Neuron (in vitro differentiated cells): Measurements from ENCODE around the gene TMEM225.
"Not testable (repeated sequence)": the region's sequence is repeated elsewhere in the genome, so short reads cannot be mapped to it uniquely, and the experiment has no call there.

ENCODE experiments used
- H2AFZ ChIP-seq: one replicate; pipeline ENCODE4 v1.6.1; 2013; ENCODE audit warnings: low read depth, mild to moderate bottlenecking, inconsistent platforms, low read length, moderate library complexity
- H3K27me3 ChIP-seq: one replicate; pipeline ENCODE4 v1.6.1; 2013; ENCODE audit warnings: low read length; ENCODE audit not compliant: insufficient read depth
- H3K36me3 ChIP-seq: one replicate; pipeline ENCODE4 v1.6.1; 2013; ENCODE audit warnings: low read length; ENCODE audit not compliant: insufficient read depth
- H3K4me1 ChIP-seq: one replicate; pipeline ENCODE4 v1.6.1; 2013; ENCODE audit warnings: low read length; ENCODE audit not compliant: insufficient read depth
- H3K4me3 ChIP-seq: 2 replicates; pipeline ENCODE4 v1.5.1; 2013; ENCODE audit warnings: mild to moderate bottlenecking, low read length, moderate library complexity
- H3K9me3 ChIP-seq: one replicate; pipeline ENCODE4 v1.6.1; 2013; ENCODE audit warnings: low read length

The TMEM225 gene, protein sequence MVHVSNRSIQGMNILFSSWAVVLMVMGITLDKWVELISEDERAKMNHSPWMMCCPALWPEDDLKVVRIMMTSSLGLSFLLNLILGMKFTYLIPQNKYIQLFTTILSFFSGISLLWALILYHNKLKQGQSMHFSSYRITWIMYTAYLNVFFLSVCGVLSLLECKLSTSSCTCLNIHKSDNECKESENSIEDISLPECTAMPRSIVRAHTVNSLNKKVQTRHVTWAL

DNA sequence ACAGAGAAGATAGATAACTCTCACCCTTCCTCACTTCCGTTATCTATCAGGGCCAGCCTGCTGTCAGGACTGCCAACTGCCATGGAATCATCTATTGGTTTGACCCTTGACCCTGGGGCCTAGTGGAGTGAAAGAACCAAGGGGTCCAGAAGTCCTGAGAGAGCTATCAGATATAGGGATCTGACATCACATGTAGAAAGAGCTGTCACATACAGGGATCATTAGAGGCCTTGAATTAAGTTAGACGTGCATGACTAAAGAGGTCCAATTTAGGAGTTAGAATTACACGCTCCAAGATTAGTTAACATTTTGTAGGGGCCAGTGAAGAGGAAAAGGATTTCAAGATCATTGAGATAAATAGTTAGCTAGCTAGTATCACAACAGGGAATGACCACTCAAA, at the start of gene TMEM225:
Gene TMEM225, minus strand, starts transcription at position 101 of the 400 bp plus-strand sequence. CDS start 245 bp downstream, outside the sequence.
- Histone ChIP-seq H2AFZ (no peak within 1 kb of the TSS), H3K36me3 (no peaks in the 10 kb centered on the region), H3K27me3 (no peaks in the 10 kb centered on the region), H3K4me1 (no peaks in the 10 kb centered on the region), H3K9me3 (no peaks in the 10 kb centered on the region), H3K4me3 (no peak within 1 kb of the TSS)

DNA sequence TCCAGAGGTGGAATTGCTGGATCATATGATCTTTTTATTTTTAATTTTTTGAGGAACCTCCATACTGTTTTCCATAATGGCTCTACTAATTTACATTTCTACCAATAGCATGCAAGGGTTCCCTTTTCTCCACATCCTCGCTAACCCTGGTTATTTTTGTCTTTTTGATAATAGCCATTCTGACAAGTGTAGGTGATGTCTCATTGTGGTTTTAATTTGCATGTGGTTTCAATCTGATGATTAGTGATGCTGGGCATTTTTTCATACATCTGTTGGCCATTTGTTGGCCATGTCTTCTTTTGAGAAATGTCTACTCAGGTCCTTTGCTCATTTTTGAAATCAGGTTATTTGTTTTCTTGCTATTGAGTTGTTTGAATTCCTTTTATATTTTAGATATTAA, 38.6 kb upstream of the TMEM225 start:
- Histone ChIP-seq H2AFZ (no peak overlapping the region), H3K9me3 (no peaks in the 10 kb centered on the region), H3K36me3 (no peaks in the 10 kb centered on the region), H3K4me1 (no peaks in the 10 kb centered on the region), H3K4me3 (no peak overlapping the region), H3K27me3 (no peaks in the 10 kb centered on the region)

DNA sequence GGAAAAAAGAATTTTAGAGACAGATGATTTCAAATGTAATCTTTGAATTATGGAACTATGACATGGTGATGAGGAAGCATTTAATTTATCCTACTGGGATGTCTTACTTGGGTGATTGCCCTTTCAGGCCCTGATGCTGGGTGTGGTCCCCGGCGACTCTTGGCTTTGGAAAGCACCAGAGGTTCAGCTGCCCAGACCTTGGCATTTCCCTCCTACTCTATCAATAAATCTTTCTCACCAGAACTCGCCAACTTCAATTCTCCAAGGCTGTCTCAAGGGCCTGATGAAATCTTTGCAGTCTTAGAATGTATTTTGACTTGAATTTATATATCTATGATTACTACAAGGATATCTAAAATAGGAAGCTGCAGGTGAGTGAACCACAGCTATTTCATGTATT, 35.5 kb upstream of the TMEM225 start:
- H3K9me3 ChIP-seq: no peaks in the 10 kb centered on the region
- H3K4me3 ChIP-seq: no peak overlapping the region
- H3K36me3 ChIP-seq: no peaks in the 10 kb centered on the region
- no peaks in the 10 kb centered on the region for H3K27me3 ChIP-seq
- no peak overlapping the region for H2AFZ ChIP-seq
- no peaks in the 10 kb centered on the region for H3K4me1 ChIP-seq

DNA sequence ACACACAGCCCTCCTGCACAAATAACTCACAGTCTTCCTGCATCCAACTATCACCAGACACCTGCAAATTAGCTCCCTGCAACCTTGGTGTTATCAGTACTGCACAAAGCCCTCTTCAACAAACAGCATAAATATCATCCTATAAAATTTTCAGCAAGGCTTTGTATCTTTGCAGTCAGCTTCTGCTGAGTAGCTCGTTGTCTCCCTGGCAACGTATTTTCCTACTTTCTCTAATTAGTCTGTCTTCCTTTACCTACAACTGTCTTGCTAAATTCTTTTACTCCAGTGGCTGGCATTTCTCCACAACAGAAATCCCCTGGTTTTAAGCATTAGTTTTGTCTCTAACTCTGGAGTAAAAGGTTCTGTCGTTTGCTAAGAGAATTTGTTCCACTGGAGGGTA, 20.4 kb upstream of the TMEM225 start:
- no peaks in the 10 kb centered on the region for H3K27me3 ChIP-seq
- H3K36me3 ChIP-seq: no peaks in the 10 kb centered on the region
- no peaks in the 10 kb centered on the region for H3K9me3 ChIP-seq
- H3K4me1 ChIP-seq: no peaks in the 10 kb centered on the region
- no peak overlapping the region for H3K4me3 ChIP-seq
- H2AFZ ChIP-seq: no peak overlapping the region

DNA sequence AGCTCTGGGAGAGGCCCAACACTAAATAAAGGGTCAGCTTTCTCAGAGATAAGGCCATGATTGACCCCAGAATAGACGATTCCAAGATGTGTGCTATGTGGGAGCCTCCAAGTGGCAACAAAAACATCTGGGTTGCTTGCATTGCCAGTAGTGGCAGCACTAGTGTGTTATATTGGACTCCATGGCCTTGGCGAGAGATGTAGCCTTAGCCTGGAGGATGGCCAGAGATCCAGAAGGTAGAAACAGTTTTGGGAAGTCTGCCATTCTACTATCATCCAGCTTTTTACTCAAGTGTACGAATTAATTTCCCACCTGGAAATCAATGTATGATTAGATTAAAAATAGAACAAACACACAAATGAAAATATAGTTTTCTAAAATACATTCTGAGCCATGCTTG, 19.5 kb upstream of the TMEM225 start:
- Histone ChIP-seq H3K36me3 (no peaks in the 10 kb centered on the region), H3K4me3 (no peak overlapping the region), H3K4me1 (no peaks in the 10 kb centered on the region), H3K27me3 (no peaks in the 10 kb centered on the region), H3K9me3 (no peaks in the 10 kb centered on the region), H2AFZ (no peak overlapping the region)

DNA sequence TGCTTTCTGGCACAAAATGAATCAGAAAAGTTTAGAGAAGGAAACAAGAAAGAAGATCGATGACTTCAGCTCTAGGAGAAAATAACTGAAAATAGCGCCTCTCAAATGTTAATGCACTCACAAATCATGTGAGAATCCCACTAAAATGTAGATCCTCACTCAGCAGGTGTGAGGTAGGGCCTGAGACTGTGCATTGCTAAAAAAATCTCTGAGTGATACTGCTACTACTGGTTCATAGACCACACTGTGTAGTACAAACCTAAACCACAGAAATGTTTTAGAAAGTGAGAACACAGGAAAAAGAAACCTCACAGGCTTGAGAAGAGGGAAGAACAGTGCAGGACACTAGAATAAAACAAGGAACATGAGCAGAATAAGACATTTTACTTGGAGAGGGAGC, 18.5 kb upstream of the TMEM225 start:
- no peaks in the 10 kb centered on the region for H3K36me3 ChIP-seq
- no peak overlapping the region for H3K4me3 ChIP-seq
- H3K4me1 ChIP-seq: no peaks in the 10 kb centered on the region
- H2AFZ ChIP-seq: no peak overlapping the region
- no peaks in the 10 kb centered on the region for H3K9me3 ChIP-seq
- no peaks in the 10 kb centered on the region for H3K27me3 ChIP-seq

DNA sequence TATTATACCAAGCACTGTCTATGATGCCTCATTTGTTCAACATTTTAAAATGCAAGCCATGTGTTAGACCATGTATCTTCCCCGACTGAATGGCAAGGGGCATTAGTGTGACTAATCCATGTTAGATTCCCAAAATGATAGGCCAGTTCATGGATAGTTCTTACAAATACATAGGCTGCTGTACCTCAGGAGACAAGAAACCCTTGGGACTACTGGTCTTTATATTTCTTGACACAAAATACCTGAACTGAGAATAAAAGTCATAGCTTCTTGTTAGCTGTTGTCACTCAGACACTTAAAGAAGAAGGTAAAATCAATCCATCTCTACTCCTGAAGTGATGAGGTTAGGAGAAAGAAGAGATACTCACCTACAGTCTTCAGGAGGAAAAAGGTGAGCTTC, 16.4 kb upstream of the TMEM225 start, which contains the start of gene OR8D4:
Gene OR8D4, plus strand, starts transcription at position 301 of the 400 bp plus-strand sequence. CDS start 4,265 bp downstream, outside the sequence.
- H3K9me3 ChIP-seq: no peaks in the 10 kb centered on the region
- no peaks in the 10 kb centered on the region for H3K4me1 ChIP-seq
- no peak within 1 kb of the TSS for H3K4me3 ChIP-seq
- no peak within 1 kb of the TSS for H2AFZ ChIP-seq
- no peaks in the 10 kb centered on the region for H3K36me3 ChIP-seq
- no peaks in the 10 kb centered on the region for H3K27me3 ChIP-seq

DNA sequence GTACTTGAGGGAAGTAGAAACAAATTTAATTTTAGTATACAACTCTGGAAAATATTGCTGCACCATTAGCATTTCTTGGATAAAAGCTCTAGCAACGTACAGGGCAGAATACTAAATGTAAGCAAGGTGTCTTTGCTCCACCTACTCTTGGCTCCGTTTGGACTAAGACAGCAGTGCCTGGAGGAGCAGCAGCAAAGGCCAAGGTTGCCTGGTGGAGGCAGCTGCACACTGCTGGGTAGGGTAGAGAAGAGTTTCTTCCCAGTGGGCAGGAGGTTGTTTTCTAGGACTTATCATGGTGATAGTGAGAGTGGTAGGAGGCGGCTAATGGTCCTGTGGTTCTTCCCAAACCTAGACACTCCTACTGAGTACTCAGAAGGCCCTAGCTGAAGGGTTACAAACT, 14.3 kb upstream of the TMEM225 start:
- H3K4me3 ChIP-seq: no peak overlapping the region
- H3K9me3 ChIP-seq: no peaks in the 10 kb centered on the region
- H2AFZ ChIP-seq: no peak overlapping the region
- no peaks in the 10 kb centered on the region for H3K4me1 ChIP-seq
- H3K27me3 ChIP-seq: no peaks in the 10 kb centered on the region
- no peaks in the 10 kb centered on the region for H3K36me3 ChIP-seq

DNA sequence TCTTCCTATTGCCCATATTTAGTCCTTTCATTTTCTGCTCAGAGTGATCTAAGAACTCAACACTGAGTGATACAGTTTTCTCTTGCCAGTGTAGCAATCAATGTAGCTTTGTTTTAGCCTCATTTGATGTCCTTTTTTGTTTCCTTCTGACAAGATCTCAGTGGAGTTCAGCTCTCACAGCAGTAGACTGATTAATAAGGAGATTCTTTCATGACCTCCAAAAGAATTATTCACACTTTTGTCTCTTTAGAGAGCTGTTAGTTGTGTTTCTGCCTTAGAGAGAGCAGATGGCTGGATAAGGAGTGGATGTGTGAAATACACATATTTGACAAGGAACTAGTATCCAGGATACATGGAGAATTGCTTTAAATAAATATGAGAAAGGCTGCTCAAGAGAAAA, 6.6 kb upstream of the TMEM225 start:
- Histone ChIP-seq H3K4me1 (no peaks in the 10 kb centered on the region), H3K36me3 (no peaks in the 10 kb centered on the region), H3K4me3 (no peak overlapping the region), H2AFZ (no peak overlapping the region), H3K27me3 (no peaks in the 10 kb centered on the region), H3K9me3 (no peaks in the 10 kb centered on the region)

DNA sequence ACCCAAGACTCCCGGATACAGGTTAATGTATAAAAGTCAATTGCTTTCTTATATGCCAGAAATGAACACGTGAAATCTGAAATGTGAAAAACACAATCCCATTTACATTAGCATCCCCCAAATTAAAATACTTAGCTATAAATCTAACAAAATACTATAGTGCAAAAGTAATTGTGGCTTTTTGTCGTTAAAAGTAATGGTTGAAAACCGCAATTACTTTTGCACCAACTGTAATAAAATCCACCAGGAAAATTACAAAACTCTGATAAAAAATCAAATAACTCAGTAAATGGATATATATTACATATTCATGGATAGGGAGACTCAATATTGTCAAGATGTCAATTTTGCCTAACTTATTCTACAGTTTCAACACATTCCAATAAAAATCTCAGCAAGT, 4.6 kb downstream of the TMEM225 start:
- no peak overlapping the region for H2AFZ ChIP-seq
- H3K4me3 ChIP-seq: no peak overlapping the region
- no peaks in the 10 kb centered on the region for H3K27me3 ChIP-seq
- H3K9me3 ChIP-seq: no peaks in the 10 kb centered on the region
- no peaks in the 10 kb centered on the region for H3K4me1 ChIP-seq
- no peaks in the 10 kb centered on the region for H3K36me3 ChIP-seq

DNA sequence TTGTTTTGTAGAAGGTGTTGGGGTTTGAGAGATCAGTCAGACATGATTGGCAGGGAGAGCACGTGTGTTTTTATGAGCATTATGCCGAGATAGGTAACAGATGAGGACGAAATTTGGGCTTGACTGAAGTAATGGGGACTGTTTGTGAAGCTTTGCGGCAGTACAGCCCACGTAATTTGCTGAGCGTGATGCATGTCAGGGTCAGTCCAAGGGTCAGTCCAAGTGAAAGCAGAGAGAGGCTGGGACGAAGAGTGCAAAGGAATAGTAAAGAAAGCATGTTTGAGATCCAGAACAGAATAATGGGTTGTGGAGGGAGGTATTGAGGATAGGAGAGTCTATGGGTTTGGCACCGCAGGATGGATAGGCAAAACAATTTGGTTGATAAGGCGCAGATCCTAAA, 17.7 kb downstream of the TMEM225 start:
- not testable (repeated sequence) for H3K27me3 ChIP-seq, H2AFZ ChIP-seq, H3K36me3 ChIP-seq, H3K4me1 ChIP-seq, H3K4me3 ChIP-seq, H3K9me3 ChIP-seq

DNA sequence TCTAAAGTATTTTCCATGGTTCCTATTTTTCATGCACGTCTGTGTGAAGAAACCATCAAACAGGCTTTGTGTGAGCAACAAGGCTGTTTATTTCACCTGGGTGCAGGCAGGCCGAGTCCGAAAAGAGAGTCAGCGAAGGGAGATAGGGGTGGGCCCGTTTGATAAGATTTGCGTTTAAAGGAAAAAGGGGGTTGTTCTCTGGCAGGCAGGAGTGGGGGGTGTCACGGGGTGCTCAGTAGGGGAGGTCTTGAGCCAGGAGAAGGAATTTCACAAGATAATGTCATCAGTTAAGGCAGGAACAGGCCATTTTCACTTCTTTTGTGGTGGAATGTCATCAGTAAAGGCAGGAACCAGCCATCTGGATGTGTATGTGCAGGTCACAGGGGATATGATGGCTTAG, 20.2 kb downstream of the TMEM225 start:
- not testable (repeated sequence) for H3K27me3 ChIP-seq, H3K4me1 ChIP-seq, H3K36me3 ChIP-seq, H3K4me3 ChIP-seq, H3K9me3 ChIP-seq, H2AFZ ChIP-seq

DNA sequence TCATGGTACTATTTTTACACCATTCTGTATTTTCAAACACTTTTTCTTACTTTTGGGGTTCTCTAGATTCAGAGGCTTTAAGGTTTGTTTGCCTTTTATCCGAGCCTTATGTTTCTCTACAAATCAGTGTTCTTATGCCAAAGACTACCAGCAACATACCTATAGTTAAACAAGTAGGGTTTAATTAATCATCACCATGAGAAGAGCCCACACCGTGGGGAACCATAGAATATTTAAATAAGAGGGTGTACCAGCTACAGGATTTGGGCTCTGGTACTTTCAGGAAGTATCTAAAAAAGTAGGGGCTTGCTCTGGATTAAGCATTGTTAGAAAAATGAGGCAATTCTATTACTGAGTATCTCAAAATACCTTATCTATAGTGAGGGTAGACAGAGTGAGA, 25.7 kb downstream of the TMEM225 start:
- H3K27me3 ChIP-seq: no peaks in the 10 kb centered on the region
- no peak overlapping the region for H3K4me3 ChIP-seq
- H2AFZ ChIP-seq: no peak overlapping the region
- H3K9me3 ChIP-seq: no peaks in the 10 kb centered on the region
- H3K4me1 ChIP-seq: no peaks in the 10 kb centered on the region
- no peaks in the 10 kb centered on the region for H3K36me3 ChIP-seq

DNA sequence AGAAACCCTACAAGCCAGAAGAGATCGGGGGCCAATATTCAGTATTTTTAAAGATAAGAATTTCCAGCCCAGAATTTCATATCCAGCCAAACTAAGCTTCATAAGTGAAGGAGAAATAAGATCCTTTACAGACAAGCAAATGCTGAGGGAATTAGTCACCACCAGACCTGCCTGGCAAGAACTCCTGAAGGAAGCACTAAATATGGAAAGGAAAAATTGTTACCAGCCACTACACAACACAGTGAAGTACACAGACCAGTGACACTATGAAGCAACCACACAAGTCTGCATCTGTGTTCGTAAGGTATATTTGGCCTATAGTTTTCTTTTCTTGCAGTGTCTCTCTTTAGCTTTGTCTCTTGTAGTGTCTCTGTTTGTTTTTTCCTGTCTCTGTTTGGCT, 29.0 kb downstream of the TMEM225 start:
- Histone ChIP-seq H3K36me3 (no peaks in the 10 kb centered on the region), H3K4me1 (no peaks in the 10 kb centered on the region)

More for the DNA sequence above, 29.0 kb downstream of the TMEM225 start:
- Histone ChIP-seq H3K9me3 (no peaks in the 10 kb centered on the region), H2AFZ (no peak overlapping the region), H3K27me3 (no peaks in the 10 kb centered on the region), H3K4me3 (no peak overlapping the region)
